Measurements from ENCODE around the gene NPBWR2.

GRCh38 chr20:64099086-64099786 lies 8.1 kb downstream of the NPBWR2 start:
- TF ChIP-seq TAF1 (IDR thresholded peaks at IDR 0.05; ENCODE audit: borderline replicate concordance, insufficient read depth, low read length) (no peak), REST (IDR thresholded peaks at IDR 0.05; ENCODE audit: insufficient read depth in 1 of 2, low read depth in 2 of 2, low read length in 2 of 2) (no peak), FOXP2 (optimal IDR thresholded peaks at IDR 0.05; ENCODE audit: borderline replicate concordance, extremely low read depth, extremely low read length, insufficient read depth) (no peak), POLR2AphosphoS5 (IDR thresholded peaks at IDR 0.05; ENCODE audit: low read depth, low read length) (no peak), SIN3A (IDR thresholded peaks at IDR 0.05; ENCODE audit: borderline replicate concordance, insufficient read depth, low read length) (no peak)
